SK-N-SH (cell line): ENCODE measurements around the gene MAP3K5.

Experiments used
- CTCF ChIP-seq: fragments of 200-600 bp; sonication (generic); IDR thresholded peaks from 2 replicates; pipeline ENCODE4 v1.6.1; 2017; ENCODE audit warnings: antibody characterized with exemption, mild to moderate bottlenecking, moderate library complexity
- EP300 ChIP-seq, 2 experiments: IDR thresholded peaks; 2 replicates each; pipeline versions ENCODE4 v1.4.0 to v1.6.1; 2012; ENCODE audit warnings: borderline replicate concordance in 1 of 2, low read depth in 1 of 2, low read length in 1 of 2
- FOSL2 ChIP-seq: IDR thresholded peaks from 2 replicates; pipeline ENCODE4 v1.4.0; 2012; ENCODE audit warnings: low read depth, mild to moderate bottlenecking, moderate library complexity, borderline replicate concordance
- MAX ChIP-seq: IDR thresholded peaks from 2 replicates; pipeline ENCODE4 v1.4.0; 2012; ENCODE audit warnings: low read depth
- MEF2A ChIP-seq: IDR thresholded peaks from 2 replicates; pipeline ENCODE4 v1.4.0; 2012; ENCODE audit warnings: low read depth, borderline replicate concordance
- POLR2AphosphoS5 ChIP-seq: IDR thresholded peaks from 2 replicates; pipeline ENCODE4 v1.6.1; 2012; ENCODE audit warnings: low read depth, low read length
- RCOR1 ChIP-seq: fragments of 150-350 bp; IDR thresholded peaks from 2 replicates; pipeline ENCODE4 v1.6.1; 2017; ENCODE audit warnings: antibody characterized with exemption, low read length
- RFX5 ChIP-seq: IDR thresholded peaks from 2 replicates; pipeline ENCODE4 v1.6.1; 2012; ENCODE audit warnings: mild to moderate bottlenecking, improper control_type of control experiment, low read length
- TAF1 ChIP-seq: IDR thresholded peaks from 2 replicates; pipeline ENCODE4 v1.6.1; 2012; ENCODE audit warnings: low read depth, mild to moderate bottlenecking, low read length, moderate library complexity, borderline replicate concordance
- TF ChIP-seq, protein P1 (sequence below): IDR thresholded peaks from 2 replicates; pipeline ENCODE4 v1.4.0; 2012; ENCODE audit warnings: low read depth, borderline replicate concordance

- TF ChIP-seq CTCF (no peak), FOSL2 (no peak), MEF2A (no peak), EP300 (IDR thresholded peaks at IDR 0.05; ENCODE audit: borderline replicate concordance in 1 of 2, low read depth in 1 of 2, low read length in 1 of 2) (no peak), POLR2AphosphoS5 (no peak), RCOR1 (no peak), TAF1 (no peak), RFX5 (no peak), MAX (no peak)
- TF ChIP-seq, protein P1, sequence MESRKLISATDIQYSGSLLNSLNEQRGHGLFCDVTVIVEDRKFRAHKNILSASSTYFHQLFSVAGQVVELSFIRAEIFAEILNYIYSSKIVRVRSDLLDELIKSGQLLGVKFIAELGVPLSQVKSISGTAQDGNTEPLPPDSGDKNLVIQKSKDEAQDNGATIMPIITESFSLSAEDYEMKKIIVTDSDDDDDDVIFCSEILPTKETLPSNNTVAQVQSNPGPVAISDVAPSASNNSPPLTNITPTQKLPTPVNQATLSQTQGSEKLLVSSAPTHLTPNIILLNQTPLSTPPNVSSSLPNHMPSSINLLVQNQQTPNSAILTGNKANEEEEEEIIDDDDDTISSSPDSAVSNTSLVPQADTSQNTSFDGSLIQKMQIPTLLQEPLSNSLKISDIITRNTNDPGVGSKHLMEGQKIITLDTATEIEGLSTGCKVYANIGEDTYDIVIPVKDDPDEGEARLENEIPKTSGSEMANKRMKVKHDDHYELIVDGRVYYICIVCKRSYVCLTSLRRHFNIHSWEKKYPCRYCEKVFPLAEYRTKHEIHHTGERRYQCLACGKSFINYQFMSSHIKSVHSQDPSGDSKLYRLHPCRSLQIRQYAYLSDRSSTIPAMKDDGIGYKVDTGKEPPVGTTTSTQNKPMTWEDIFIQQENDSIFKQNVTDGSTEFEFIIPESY = no peak
Observed at GRCh38 chr6:136521911-136522310, 270.4 kb downstream of the MAP3K5 start.
